Measurements from ENCODE around the gene MTA2.

- TF ChIP-seq CTCF (IDR thresholded peaks at IDR 0.05) (no peak), POLR2A (IDR thresholded peaks at IDR 0.05) (no peak)
Measured at GRCh38 chr11:62573006-62573591, 28.6 kb downstream of the MTA2 start.

All from Peyer's patch (tissue), 4 donors.